ENCODE measurements around the gene LDB3. TPM values are rescaled to one million over a fixed set of nuclear protein-coding genes. Genes with fewer than 3 reads are reported as not detected.

LDB3 gene
- total and polyA plus RNA-seq, 2 of the 4 experiments (the other 2 are of a cell fraction) = 0.36 to 2.6 TPM

GRCh38 chr10:86635402-86635801 is 32.9 kb upstream of the LDB3 start:
- Histone ChIP-seq H2BK20ac (ENCODE audit: low read depth, low read length) (0 out of 2 replicates have a peak overlapping the region, but pooled peaks have one; percentile 63), H3K9me3 (ENCODE audit: control insufficient read depth, insufficient read depth, low read length) (no peaks in the 10 kb centered on the region), H4K5ac (ENCODE audit: low read depth, low read length) (no peak overlapping the region), H3K4me3 (ENCODE audit: insufficient read depth, low read depth, low read length) (no peak overlapping the region), H3K79me1 (ENCODE audit: low read depth in 1 of 2, low read length in 2 of 2) (no peaks in the 10 kb centered on the region), H4K20me1 (ENCODE audit: insufficient read depth, low read length) (no peaks in the 10 kb centered on the region), H4K8ac (ENCODE audit: low read depth in 2 of 2, low read length in 2 of 2) (no peak overlapping the region; a peak in 1 of 4 replicates), H3K9me1 (ENCODE audit: insufficient read depth, low read length) (no peaks in the 10 kb centered on the region; the same call in 1 of the 2 replicates), H3K27ac (ENCODE audit: insufficient read depth, low read length) (peak overlapping the region; percentile 42; the same call in 1 of the 2 replicates), H2AK9ac (replicated peaks; ENCODE audit: low read depth, low read length, poor library complexity) (no peak overlapping the region), H3K4me1 (ENCODE audit: control insufficient read depth, insufficient read depth, low read length) (peaks cover 10% of the 10 kb centered on the region), H4K91ac (ENCODE audit: insufficient read depth, low read depth, low read length) (no peak overlapping the region), H2BK5ac (ENCODE audit: low read depth, low read length, poor library complexity, severe bottlenecking) (peak overlapping the region; percentile 72), H2BK15ac (ENCODE audit: low read depth, low read length) (no peak overlapping the region), H3K4me2 (ENCODE audit: low read depth, low read length) (no peak overlapping the region), H3K9ac (ENCODE audit: low read depth, low read length) (no peak overlapping the region), H3K23ac (ENCODE audit: low read depth, low read length) (no peak overlapping the region), H3K27me3 (ENCODE audit: control insufficient read depth, insufficient read depth, low read length) (no peaks in the 10 kb centered on the region), H2AFZ (replicated peaks; ENCODE audit: low read length, poor library complexity) (no peak overlapping the region), H3K18ac (ENCODE audit: low read depth, low read length) (no peak overlapping the region), H3K56ac (ENCODE audit: extremely low read depth, insufficient read depth, low read length) (no peak overlapping the region), H2AK5ac (ENCODE audit: low read depth, low read length) (no peak overlapping the region), H3K4ac (ENCODE audit: low read depth, low read length) (peak overlapping the region; percentile 54; the same call in 1 of the 2 replicates), H2BK120ac (ENCODE audit: low read depth, low read length) (peak overlapping the region; percentile 73), H3K36me3 (ENCODE audit: control insufficient read depth, insufficient read depth, low read length) (no peaks in the 10 kb centered on the region), H3K14ac (replicated peaks; ENCODE audit: low read depth, low read length) (no peak overlapping the region)
- CTCF ChIA-PET = no interaction called here
- no CpG with 5 or more reads among the region's 2 CpGs for WGBS, 2 experiments (ENCODE audit: extremely low coverage in 2 of 2, insufficient read length in 1 of 2)
- ATAC-seq (ENCODE audit: low read depth) (peak; percentile 95), DNase-seq (peak; percentile 91)
- BruUV-seq (replicated peaks) = no TSS peak
- TF ChIP-seq MAZ (IDR thresholded peaks at IDR 0.05; ENCODE audit: borderline replicate concordance, low read depth, low read length) (no peak), BHLHE40 (IDR thresholded peaks at IDR 0.05; ENCODE audit: low read depth, low read length) (no peak), RCOR1 (IDR thresholded peaks at IDR 0.05; ENCODE audit: insufficient replicate concordance, low read length) (no peak), CTCF (conservative IDR thresholded peaks at IDR 0.05; ENCODE audit: low read depth, low read length) (no peak), SMC3 (IDR thresholded peaks at IDR 0.05; ENCODE audit: low read depth, low read length) (no peak), RFX5 (IDR thresholded peaks at IDR 0.05; ENCODE audit: low read depth, low read length) (peak; percentile 14; the same call in 1 of the 2 replicates), CHD1 (IDR thresholded peaks at IDR 0.05; ENCODE audit: low read depth, low read length) (no peak), MAFK (IDR thresholded peaks at IDR 0.05; ENCODE audit: low read depth, low read length) (no peak), MXI1 (IDR thresholded peaks at IDR 0.05; ENCODE audit: borderline replicate concordance, low read depth, low read length) (no peak), CEBPB (IDR thresholded peaks at IDR 0.05; ENCODE audit: low read depth, low read length) (0 out of 2 replicates have a peak, but pooled peaks have one; percentile 53), NFE2L2 (IDR thresholded peaks at IDR 0.05; ENCODE audit: low read depth, low read length) (no peak), FOS (IDR thresholded peaks at IDR 0.05; ENCODE audit: low read depth, low read length) (peak; percentile 22; the same call in 1 of the 2 replicates), RAD21 (IDR thresholded peaks at IDR 0.05; ENCODE audit: low read length) (no peak)
- TF ChIP-seq, protein P1, sequence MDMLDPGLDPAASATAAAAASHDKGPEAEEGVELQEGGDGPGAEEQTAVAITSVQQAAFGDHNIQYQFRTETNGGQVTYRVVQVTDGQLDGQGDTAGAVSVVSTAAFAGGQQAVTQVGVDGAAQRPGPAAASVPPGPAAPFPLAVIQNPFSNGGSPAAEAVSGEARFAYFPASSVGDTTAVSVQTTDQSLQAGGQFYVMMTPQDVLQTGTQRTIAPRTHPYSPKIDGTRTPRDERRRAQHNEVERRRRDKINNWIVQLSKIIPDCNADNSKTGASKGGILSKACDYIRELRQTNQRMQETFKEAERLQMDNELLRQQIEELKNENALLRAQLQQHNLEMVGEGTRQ (IDR thresholded peaks at IDR 0.05; ENCODE audit: low read depth, low read length) = no peak
- TF ChIP-seq, protein P2, sequence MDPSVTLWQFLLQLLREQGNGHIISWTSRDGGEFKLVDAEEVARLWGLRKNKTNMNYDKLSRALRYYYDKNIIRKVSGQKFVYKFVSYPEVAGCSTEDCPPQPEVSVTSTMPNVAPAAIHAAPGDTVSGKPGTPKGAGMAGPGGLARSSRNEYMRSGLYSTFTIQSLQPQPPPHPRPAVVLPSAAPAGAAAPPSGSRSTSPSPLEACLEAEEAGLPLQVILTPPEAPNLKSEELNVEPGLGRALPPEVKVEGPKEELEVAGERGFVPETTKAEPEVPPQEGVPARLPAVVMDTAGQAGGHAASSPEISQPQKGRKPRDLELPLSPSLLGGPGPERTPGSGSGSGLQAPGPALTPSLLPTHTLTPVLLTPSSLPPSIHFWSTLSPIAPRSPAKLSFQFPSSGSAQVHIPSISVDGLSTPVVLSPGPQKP (IDR thresholded peaks at IDR 0.05; ENCODE audit: borderline replicate concordance, low read depth, low read length) = no peak
- POLR2A ChIA-PET (ENCODE audit: unreplicated experiment) = interaction anchor here (0.6 kb wide), 1 partner anchor 261 kb away, joined by 4 read pairs; no protein-coding TSS in a partner anchor
- intact Hi-C loops (cut with micrococcal nuclease) = loop anchor here (1.0 kb wide), 1 partner anchor 33 kb away; the partner anchor contains the start of gene LDB3
- dilution Hi-C loops (cut with HindIII; ENCODE audit: low sequenced_read_pairs, unreplicated experiment) = no loop called here
- in situ Hi-C loops (cut with MboI; ENCODE audit: low sequenced_read_pairs) = no loop called here

Measured in IMR-90 (cell line).